ENCODE data around the gene SYPL1. TPM values are rescaled to one million over a fixed set of nuclear protein-coding genes. Genes with fewer than 3 reads are reported as not detected.

Gene SYPL1
- total RNA-seq, 1 donor from 2014 or later = 72.2 TPM

DNA sequence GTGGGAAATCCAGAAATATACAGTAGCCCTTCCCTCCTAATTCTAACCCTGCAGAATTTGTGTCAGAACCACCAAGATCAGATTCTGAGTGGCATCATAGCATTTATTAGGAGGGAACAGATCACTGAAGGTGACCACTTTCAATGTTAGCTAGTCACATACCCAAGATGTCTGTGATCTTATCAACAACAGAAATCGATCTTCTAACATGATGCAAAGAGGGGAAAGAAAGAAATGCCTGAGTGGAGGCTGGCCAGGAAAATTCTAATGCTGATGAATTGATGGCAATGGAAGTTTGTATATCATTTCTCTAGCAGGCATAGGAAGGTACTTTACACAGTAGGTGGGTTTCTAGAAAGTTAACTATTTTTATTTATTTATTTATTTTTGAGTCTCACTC is 10.6 kb upstream of the SYPL1 start:
- DNase-seq (ENCODE audit: extremely low read depth, low read depth, low spot score) = no peak

- no peak for DNase-seq (ENCODE audit: extremely low read depth, low read depth, low spot score)
Observed at GRCh38 chr7:106121189-106121810, 9.2 kb upstream of the SYPL1 start.

DNA sequence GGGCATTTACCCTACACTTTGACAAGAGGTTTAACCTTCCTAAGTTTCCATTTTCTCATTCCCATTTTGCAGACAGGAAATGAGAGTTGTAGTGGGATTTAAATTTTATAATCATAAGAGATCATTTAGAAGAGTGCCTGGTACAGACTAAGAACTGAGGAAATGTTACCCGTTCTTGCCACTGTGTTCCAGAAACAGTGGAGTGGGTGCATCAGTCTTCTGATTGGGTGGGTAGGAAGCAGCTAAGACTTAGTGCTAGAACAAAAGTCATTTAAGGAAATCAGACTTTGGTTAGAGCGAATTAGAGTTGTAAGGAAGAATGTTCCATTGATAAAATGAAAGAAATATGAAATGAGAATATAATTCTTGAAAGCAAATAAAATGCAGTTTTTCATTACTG is 8.4 kb upstream of the SYPL1 start:
- no peak for DNase-seq (ENCODE audit: extremely low read depth, low read depth, low spot score)

DNA sequence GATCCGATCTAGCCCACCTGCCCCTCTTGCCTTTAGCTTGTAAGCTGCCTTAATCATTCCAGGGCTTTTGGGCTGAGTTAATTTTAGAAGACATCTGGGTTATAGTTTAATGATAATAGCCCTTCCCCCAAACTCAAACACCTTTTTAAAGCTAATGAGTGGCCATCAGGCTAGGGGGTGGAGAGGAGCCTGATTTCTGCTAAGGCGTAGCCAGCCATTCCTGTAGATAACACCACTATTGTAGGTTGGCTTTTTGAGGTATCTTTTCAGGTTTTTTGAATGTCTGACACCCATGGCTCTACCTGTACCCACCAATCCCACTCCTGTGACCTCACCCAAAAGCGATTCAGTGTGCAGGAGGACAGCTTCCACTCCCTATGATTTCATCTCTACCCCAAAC is 7.6 kb upstream of the SYPL1 start:
- DNase-seq (ENCODE audit: extremely low read depth, low read depth, low spot score) = no peak

GRCh38 chr7:106117786-106118544 is 5.9 kb upstream of the SYPL1 start:
- DNase-seq (ENCODE audit: extremely low read depth, low read depth, low spot score) = no peak

DNA sequence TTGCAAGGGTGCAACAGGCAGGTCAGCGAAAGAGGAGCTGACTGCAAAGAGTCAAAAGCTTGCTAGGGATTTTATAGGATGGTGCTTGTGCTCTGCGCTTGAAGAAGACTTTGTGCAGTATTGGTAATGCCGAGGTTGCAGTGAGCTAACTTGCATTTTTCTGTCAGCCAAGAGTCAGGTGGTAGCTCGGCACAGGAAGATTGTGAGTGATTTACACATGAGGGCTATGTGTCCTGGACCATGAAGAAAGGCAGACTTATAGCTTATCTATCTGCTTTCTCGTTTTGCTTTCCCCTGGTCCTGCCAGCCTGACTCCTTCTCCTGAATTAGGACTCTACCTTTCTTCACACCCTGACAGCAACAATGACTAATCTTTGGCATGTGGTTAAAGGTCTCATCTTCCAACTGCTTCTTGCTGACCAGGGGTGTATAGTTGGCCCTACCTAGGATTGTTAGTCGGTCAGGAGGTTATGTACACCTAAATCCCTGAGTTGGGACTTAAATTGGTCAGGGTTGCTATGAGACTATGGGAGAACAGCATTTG is 4.1 kb upstream of the SYPL1 start:
- DNase-seq (ENCODE audit: extremely low read depth, low read depth, low spot score) = no peak

DNA sequence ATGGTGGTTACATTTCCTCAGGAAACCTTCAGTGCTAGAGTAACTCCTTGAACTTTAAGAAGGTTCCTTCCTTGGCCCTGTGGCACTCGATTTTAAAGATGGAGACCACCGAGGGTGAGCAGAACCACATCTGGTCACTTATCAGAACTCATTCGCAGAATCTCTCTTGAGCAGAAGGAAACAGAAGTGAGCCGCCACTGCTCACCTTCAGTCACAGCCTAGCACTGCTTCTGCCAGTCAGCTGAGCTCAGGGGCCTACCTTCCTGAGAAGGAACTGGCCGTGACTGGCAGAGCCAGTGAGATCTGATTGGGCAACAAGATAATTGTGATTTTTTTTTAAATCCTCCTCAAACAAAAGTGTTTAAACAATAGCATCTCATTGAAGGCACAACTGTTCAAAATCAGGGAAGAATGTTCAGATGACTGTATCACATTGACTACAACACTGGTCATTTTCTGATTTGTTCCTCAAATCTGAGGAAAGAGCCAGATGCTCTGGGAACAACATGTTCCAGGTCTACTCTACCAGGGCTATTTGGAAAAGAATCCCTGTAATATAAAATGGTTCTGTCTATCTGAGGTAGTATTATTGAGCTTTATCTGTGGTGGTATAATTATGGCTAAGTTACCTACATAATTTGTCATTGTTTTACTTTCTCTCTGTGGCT is 2.7 kb upstream of the SYPL1 start:
- DNase-seq (ENCODE audit: extremely low read depth, low read depth, low spot score) = no peak

- no peak for DNase-seq (ENCODE audit: extremely low read depth, low read depth, low spot score)
Observed at GRCh38 chr7:106112972-106113421, 885 bp upstream of the SYPL1 start.

DNA sequence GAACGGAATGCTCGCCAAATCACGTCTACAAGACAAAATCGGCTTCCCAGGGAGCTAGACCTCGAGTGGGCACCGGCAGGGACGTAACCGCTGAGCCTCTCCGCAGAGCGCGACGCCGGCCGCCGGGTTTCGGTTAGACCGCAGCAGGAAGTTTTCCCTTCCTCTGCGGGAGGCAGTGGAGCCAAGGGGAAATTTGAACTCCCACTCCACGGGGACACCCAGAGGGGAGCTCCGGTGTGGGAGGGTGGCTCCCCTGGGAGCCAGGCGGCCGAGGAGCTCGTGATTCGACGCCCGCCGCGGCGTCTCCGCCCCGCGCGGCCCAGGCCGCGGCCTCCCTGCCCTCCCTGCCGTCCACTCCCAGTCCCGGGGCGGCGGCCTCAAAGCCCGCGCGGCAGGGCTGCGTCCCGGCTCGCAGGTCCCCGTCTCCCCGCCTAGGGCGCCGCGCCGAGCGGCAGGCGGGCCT is 426 bp downstream of the SYPL1 start:
- no peak for DNase-seq (ENCODE audit: extremely low read depth, low read depth, low spot score)

GRCh38 chr7:106110885-106111654 is 1.0 kb downstream of the SYPL1 start:
- DNase-seq (ENCODE audit: extremely low read depth, low read depth, low spot score) = no peak

- DNase-seq (ENCODE audit: extremely low read depth, low read depth, low spot score) = no peak
Observed at GRCh38 chr7:106110238-106110560, 1.9 kb downstream of the SYPL1 start.

DNA sequence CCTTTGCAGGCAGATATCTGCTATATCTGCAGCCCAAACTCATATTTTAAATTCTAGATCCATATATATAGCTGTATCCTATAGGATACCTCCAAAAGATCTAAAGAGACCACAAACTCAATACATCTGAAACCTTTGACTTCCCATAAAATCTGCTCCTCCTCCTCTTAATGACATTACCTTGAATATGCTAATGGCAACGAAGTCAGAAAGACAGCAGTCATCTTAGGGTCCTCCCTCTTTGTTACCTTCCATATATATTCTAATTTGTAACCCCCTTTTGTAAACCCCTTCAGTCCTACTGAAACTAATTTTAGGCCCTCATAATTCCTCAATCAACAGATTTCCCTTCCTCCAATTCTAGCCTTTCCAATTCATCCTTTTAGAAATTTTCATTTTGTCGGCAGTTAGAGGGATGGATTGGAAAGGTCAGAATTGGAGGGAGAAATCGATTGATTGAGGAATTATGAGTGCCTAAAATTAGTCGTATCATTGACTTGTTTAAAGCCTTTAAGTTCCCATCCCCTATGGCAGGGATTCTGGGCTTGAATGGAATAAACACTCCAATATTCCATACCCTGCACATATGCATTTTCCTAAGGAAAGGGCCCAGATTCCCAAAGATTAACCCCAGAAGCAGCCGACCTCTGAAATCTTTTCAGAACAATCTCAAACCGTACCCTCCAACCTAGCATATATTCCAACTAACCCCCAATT is 2.4 kb downstream of the SYPL1 start:
- DNase-seq (ENCODE audit: extremely low read depth, low read depth, low spot score) = no peak

- DNase-seq (ENCODE audit: extremely low read depth, low read depth, low spot score) = no peak
Observed at GRCh38 chr7:106108991-106109390, 3.1 kb downstream of the SYPL1 start.

- no peak for DNase-seq (ENCODE audit: extremely low read depth, low read depth, low spot score)
Observed at GRCh38 chr7:106104721-106105260, 7.3 kb downstream of the SYPL1 start.

GRCh38 chr7:106102387-106102966 is 9.6 kb downstream of the SYPL1 start:
- DNase-seq (ENCODE audit: extremely low read depth, low read depth, low spot score) = no peak

DNA sequence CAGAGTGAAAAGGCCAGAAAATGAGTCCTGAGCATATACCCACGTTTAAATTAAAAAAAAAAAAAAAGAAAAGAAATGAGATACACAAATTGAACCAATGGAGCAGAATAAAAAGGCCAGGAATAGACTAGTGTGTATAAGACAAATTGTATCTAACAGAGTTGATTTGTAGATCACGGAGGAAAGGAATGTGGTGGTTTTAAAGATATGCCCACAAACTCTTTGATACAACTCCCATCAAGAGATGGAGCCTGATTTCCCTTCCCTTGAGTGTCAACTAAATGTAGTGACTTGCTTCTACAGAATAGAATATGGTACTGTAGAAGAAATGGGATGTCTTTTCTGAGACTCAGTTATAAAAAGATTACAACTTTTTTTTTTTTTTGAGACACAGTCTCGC is 10.4 kb downstream of the SYPL1 start:
- no peak for DNase-seq (ENCODE audit: extremely low read depth, low read depth, low spot score)

DNA sequence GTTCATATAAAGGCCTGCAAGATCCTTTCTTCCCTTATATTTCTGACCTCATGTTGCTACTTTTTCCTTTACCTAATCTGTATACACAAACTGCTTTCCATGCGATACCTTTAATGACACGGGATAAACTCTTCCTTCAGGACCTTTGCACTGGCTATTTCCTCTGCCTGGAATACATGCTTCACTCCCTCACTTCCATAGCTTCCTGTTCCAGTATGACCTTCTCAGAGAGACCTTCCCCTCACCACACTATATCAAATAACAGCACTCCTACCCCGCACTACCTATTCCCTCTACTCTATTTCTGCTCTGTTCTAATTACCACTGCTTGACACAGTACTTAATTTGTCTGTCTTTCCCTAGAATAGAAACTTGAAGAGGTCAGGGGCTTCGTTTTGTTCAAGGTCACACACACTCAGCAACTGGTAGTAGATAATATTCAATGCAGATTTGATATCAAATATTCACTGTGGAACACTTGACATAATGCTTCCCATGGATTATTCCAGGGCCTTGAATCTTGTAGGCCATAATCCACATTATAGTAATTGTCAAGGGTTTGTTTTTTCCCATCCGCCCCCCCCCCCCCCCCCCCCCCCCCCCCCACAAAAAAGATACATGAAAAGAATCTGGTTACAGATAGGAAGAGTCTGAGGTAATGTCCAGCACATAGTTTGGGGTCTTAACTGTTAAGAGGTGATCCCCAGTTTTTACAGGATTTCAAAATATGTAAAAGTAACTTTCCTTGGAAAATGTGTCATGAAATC is 11.1 kb downstream of the SYPL1 start:
- DNase-seq (ENCODE audit: extremely low read depth, low read depth, low spot score) = no peak

DNA sequence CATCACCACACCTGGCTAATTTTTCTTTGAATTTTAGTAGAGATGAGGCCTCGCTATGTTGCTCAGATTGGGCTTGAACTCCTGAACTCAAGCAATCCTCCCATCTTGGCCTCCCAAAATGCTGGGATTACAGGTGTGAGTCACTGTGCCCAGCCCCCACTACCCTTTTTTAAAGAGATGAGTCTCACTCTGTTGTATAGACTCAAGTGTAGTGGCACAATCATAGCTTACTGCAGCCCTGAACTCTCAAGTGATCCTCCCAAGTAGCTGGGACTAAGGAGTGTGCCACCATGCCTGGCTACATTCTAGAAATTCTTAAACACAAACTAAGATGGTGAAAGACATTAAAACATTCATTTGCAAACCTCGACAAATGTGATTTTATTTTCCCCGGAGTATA is 12.6 kb downstream of the SYPL1 start:
- DNase-seq (ENCODE audit: extremely low read depth, low read depth, low spot score) = no peak

- DNase-seq (ENCODE audit: extremely low read depth, low read depth, low spot score) = no peak
Observed at GRCh38 chr7:106098889-106099288, 13.2 kb downstream of the SYPL1 start.
